Glutamatergic neuron (in vitro differentiated cells): ENCODE data around the gene ROBO1. TPM values are rescaled to one million over a fixed set of nuclear protein-coding genes. Genes with fewer than 3 reads are reported as not detected.
A peak's percentile ranks its signal among the peaks of the same experiment; 100 is the strongest.

Source experiments
- DNase-seq: peaks from one replicate; pipeline ENCODE4 v3.0.0; 2022
- H3K27ac Mint-ChIP-seq: one replicate; pipeline ENCODE4 v1.8.0; 2020; ENCODE audit warnings: mild to moderate bottlenecking, mixed read lengths, inconsistent platforms; ENCODE audit not compliant: unreplicated experiment
- H3K27me3 Mint-ChIP-seq: one replicate; pipeline ENCODE4 v1.8.0; 2020; ENCODE audit warnings: mild to moderate bottlenecking, moderate library complexity, mixed read lengths, inconsistent platforms; ENCODE audit not compliant: unreplicated experiment
- H3K36me3 Mint-ChIP-seq: one replicate; pipeline ENCODE4 v1.8.0; 2020; ENCODE audit warnings: mild to moderate bottlenecking, mixed read lengths, inconsistent platforms; ENCODE audit not compliant: unreplicated experiment
- H3K4me1 Mint-ChIP-seq: one replicate; pipeline ENCODE4 v1.8.0; 2020; ENCODE audit warnings: mild to moderate bottlenecking, low read depth, mixed read lengths, inconsistent platforms; ENCODE audit not compliant: unreplicated experiment
- H3K4me3 Mint-ChIP-seq: one replicate; pipeline ENCODE4 v1.8.0; 2020; ENCODE audit warnings: mild to moderate bottlenecking, mixed read lengths, inconsistent platforms; ENCODE audit not compliant: unreplicated experiment
- H3K9me3 Mint-ChIP-seq: one replicate; pipeline ENCODE4 v1.8.0; 2020; ENCODE audit warnings: mild to moderate bottlenecking, moderate library complexity, mixed read lengths, inconsistent platforms; ENCODE audit not compliant: unreplicated experiment
- CTCF ChIP-seq: fragments of 200-600 bp; sonication (generic); IDR thresholded peaks from one replicate; pipeline ENCODE4 v1.5.0; 2021; ENCODE audit not compliant: partially characterized antibody, unreplicated experiment
- total RNA-seq: library from RNA; stranded (reverse); fragmentation: NEBNext Ultra II Directional; extraction: Animal tissue kit (Norgen Biotek cat#: 25700); gene quantifications from one replicate; pipeline ENCODE4 v1.2.1, GENCODE V29; 2021; ENCODE audit not compliant: unreplicated experiment

The ROBO1 gene
- total RNA-seq, 1 donor from 2014 or later, result 505 TPM

GRCh38 chr3:78871048-78871447 is 896.8 kb downstream of the ROBO1 start:
- H3K4me3 Mint-ChIP-seq, result peak overlapping the region; percentile 3
- peak overlapping the region; percentile 71 for H3K27ac Mint-ChIP-seq
- DNase-seq, result no peak
- H3K27me3 Mint-ChIP-seq, result no peaks in the 10 kb centered on the region
- peaks cover 5% of the 10 kb centered on the region for H3K9me3 Mint-ChIP-seq
- H3K36me3 Mint-ChIP-seq, result no peaks in the 10 kb centered on the region
- no peak for TF ChIP-seq CTCF
- peaks cover 59% of the 10 kb centered on the region for H3K4me1 Mint-ChIP-seq

DNA sequence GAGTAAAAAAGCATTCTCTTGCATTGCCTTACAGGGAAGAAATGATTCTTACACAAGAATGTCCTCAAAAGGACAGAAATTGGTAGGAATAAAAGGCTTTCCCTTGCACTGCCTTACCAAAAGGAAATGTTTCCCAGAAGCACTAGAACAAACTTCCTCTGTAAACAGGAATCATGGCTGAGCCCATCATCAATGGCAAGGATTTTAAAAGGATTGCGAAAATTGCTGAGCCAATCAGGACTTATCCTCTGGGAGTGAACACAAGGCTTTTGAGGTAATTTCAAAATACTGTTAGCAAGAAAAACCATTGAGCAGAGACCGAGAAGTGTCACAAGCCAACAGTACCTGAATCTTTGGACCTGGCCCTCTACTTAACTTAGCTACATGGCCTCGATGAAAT is 897.3 kb downstream of the ROBO1 start:
- H3K27me3 Mint-ChIP-seq, result no peaks in the 10 kb centered on the region
- no peak overlapping the region for H3K4me3 Mint-ChIP-seq
- peaks cover 4% of the 10 kb centered on the region for H3K9me3 Mint-ChIP-seq
- H3K4me1 Mint-ChIP-seq, result peaks cover 55% of the 10 kb centered on the region
- H3K36me3 Mint-ChIP-seq, result no peaks in the 10 kb centered on the region
- DNase-seq, result no peak
- TF ChIP-seq CTCF, result no peak
- H3K27ac Mint-ChIP-seq, result peak overlapping the region; percentile 49

DNA sequence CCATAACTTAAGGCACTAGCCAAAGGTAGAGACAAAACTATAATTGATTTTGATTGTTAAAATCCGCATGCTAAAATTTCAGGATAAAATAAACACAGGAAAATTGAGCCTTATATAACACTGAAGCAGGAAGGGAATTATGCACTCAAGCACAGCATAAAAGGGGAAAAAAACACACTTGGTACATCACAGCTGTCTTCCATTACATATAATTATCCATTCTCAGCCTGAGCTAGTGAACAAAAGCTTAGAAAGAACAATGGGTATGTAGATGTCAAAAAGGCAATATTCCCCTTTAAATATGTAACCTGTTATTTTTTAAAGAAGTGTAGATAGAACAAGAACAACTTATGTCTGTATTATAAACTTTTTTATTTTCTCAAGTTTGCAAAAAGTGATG is 899.2 kb downstream of the ROBO1 start:
- TF ChIP-seq CTCF, result no peak
- H3K27ac Mint-ChIP-seq, result peak overlapping the region; percentile 44
- DNase-seq, result no peak
- H3K4me3 Mint-ChIP-seq, result no peak overlapping the region
- peaks cover 5% of the 10 kb centered on the region for H3K9me3 Mint-ChIP-seq
- H3K4me1 Mint-ChIP-seq, result peaks cover 51% of the 10 kb centered on the region
- no peaks in the 10 kb centered on the region for H3K36me3 Mint-ChIP-seq
- H3K27me3 Mint-ChIP-seq, result no peaks in the 10 kb centered on the region

DNA sequence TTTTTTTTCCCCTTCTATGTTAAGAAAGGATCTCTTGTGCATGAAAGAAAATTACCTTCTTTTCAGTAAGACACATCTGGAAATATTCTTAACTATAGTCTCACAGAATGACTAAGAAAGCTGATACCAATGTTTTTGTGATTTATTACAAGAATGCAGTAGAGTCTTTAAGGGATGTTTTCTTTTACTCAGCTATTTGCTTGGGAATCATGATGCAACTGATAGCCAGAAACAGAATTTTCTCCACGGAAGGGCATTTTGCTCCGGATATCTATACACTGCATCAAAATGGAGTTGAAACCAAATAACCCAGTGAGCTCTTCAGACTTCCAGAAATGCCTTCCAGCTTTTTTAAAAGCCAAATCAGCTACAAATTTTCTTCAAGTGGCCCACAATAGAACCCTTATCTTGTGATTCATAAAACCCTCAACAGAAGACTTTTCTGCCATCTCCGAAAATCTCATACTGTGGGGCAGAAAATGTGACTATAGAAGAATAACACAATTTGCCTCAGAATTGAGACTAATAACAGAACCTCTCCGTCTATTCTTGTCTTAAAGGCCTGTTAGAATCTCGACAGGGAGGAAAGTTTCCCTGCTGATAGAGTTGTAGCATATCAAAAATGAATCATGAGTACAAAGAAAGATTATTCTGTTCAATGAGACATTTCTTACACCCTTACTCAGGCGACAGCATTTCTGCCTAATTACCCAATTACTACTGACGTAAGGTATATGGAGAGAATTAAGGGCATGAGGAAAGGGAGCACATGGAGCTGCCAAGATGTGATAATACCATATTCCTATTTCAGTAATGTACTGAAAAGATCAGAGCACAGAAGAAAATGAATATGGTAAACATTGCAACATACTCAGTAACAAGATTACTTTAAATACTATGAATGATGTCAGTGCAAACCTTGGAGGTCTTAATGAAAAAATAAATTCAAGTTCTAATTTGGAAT is 900.1 kb downstream of the ROBO1 start:
- TF ChIP-seq CTCF, result no peak
- Mint-ChIP-seq H3K27ac (no peak overlapping the region), H3K9me3 (peaks cover 5% of the 10 kb centered on the region), H3K4me3 (no peak overlapping the region), H3K36me3 (no peaks in the 10 kb centered on the region), H3K27me3 (no peaks in the 10 kb centered on the region), H3K4me1 (peaks cover 45% of the 10 kb centered on the region)
- DNase-seq, result no peak
